OCI-LY7 (cell line): Measurements from ENCODE around the gene KLK7. TPM values are rescaled to one million over a fixed set of nuclear protein-coding genes. Genes with fewer than 3 reads are reported as not detected.

Source experiments
- BruUV-seq: library from RNA; stranded (reverse); fragments of 400-500 nt; replicated peaks from 2 replicates; lab custom pipeline; 2021; lab: Mats Ljungman, UMichigan
- CTCF ChIA-PET: fragments of 300-600 bp; sonication (Branson Sonifier 250); formaldehyde crosslinking; loops from one replicate; lab custom pipeline; 2022; ENCODE audit warnings: antibody characterized with exemption; ENCODE audit not compliant: unreplicated experiment; lab: Charles Lee
- POLR2A ChIA-PET: fragments of 300-600 bp; sonication (Branson Sonifier 250); formaldehyde crosslinking; loops from one replicate; lab custom pipeline; 2022; ENCODE audit warnings: antibody characterized with exemption; lab: Charles Lee
- DNase-seq: peaks from one replicate; pipeline ENCODE4 v3.0.0-alpha.2; 2015; ENCODE audit warnings: low spot score
- H2AFZ ChIP-seq: fragments of 200-600 bp; sonication (generic), shearing (Covaris generic); 2 replicates; pipeline ENCODE4 v1.6.1; 2014; ENCODE audit warnings: mild to moderate bottlenecking, antibody characterized with exemption, low read length, moderate library complexity
- H3K27ac ChIP-seq: fragments of 200-600 bp; sonication (generic); 2 replicates; pipeline ENCODE4 v1.5.1; 2014; ENCODE audit warnings: mixed run types, low read depth, mild to moderate bottlenecking, moderate library complexity, low read length, inconsistent platforms; ENCODE audit not compliant: poor library complexity, severe bottlenecking
- H3K36me3 ChIP-seq: fragments of 200-600 bp; sonication (generic); 2 replicates; pipeline ENCODE4 v1.6.1; 2014; ENCODE audit warnings: mild to moderate bottlenecking, antibody characterized with exemption, low read length, moderate library complexity, mixed read lengths; ENCODE audit not compliant: insufficient read depth
- H3K4me1 ChIP-seq: fragments of 200-600 bp; sonication (generic); 2 replicates; pipeline ENCODE4 v1.5.1; 2014; ENCODE audit warnings: mild to moderate bottlenecking, low read length; ENCODE audit not compliant: insufficient read depth, poor library complexity, severe bottlenecking
- H3K4me2 ChIP-seq: fragments of 200-600 bp; sonication (generic); 2 replicates; pipeline ENCODE4 v1.6.1; 2014; ENCODE audit warnings: mild to moderate bottlenecking, low read length
- H3K4me3 ChIP-seq: fragments of 200-600 bp; sonication (generic); 2 replicates; pipeline ENCODE4 v1.5.1; 2014; ENCODE audit warnings: mild to moderate bottlenecking, low read depth, low read length; ENCODE audit not compliant: poor library complexity, severe bottlenecking
- H3K79me2 ChIP-seq: fragments of 200-600 bp; sonication (generic); 2 replicates; pipeline ENCODE4 v1.6.1; 2016; ENCODE audit warnings: low read depth, mild to moderate bottlenecking, low read length, moderate library complexity, mixed read lengths; ENCODE audit not compliant: insufficient read depth
- H3K9me2 ChIP-seq: fragments of 200-600 bp; sonication (generic); 2 replicates; pipeline ENCODE4 v1.6.1; 2016; ENCODE audit warnings: mild to moderate bottlenecking, low read length, mixed read lengths; ENCODE audit not compliant: insufficient read depth
- H3K9me3 ChIP-seq: fragments of 200-600 bp; sonication (generic); 2 replicates; pipeline ENCODE4 v1.6.1; 2014; ENCODE audit warnings: mild to moderate bottlenecking, mixed run types, low read length, mixed read lengths
- H4K20me1 ChIP-seq: fragments of 200-600 bp; sonication (generic); 2 replicates; pipeline ENCODE4 v1.6.1; 2014; ENCODE audit warnings: mild to moderate bottlenecking, antibody characterized with exemption, low read length, moderate library complexity, mixed read lengths; ENCODE audit not compliant: insufficient read depth
- CTCF ChIP-seq: fragments of 200-600 bp; sonication (generic); conservative IDR thresholded peaks from 2 replicates; pipeline ENCODE4 v1.5.1; 2014; ENCODE audit warnings: mild to moderate bottlenecking, antibody characterized with exemption, low read length, moderate library complexity, mixed read lengths
- EZH2phosphoT487 ChIP-seq: fragments of 200-600 bp; sonication (generic); IDR thresholded peaks from 2 replicates; pipeline ENCODE4 v1.6.1; 2018; ENCODE audit warnings: low read depth, borderline replicate concordance, mild to moderate bottlenecking, mixed run types, antibody characterized with exemption, low read length, moderate library complexity, mixed read lengths
- intact Hi-C: fragments of 100-400 bp; cut with micrococcal nuclease; formaldehyde crosslinking; loops from one replicate; pipeline ENCODE4 v1.10.0; 2022; ENCODE audit not compliant: unreplicated experiment
- total RNA-seq, 2 experiments: library from RNA; depleted of rRNA in 1 of 2; stranded (reverse); fragments of >200 nt in 1 of 2; shearing (Covaris generic) in 1 of 2; gene quantifications; 2 replicates each; pipeline ENCODE4 v1.2.3, GENCODE V29; 2014 to 2022

Gene KLK7
- total RNA-seq, 2 experiments from 2014 or later: not detected

GRCh38 chr19:51012661-51013190, 29.0 kb upstream of the KLK7 start:
- ChIA-PET POLR2A (no interaction called here), CTCF (no interaction called here)
- no peak for TF ChIP-seq CTCF
- no peak for TF ChIP-seq EZH2phosphoT487
- Histone ChIP-seq H2AFZ (no peak overlapping the region), H3K79me2 (no peaks in the 10 kb centered on the region), H3K4me2 (no peak overlapping the region), H3K9me2 (no peaks in the 10 kb centered on the region), H3K4me1 (no peaks in the 10 kb centered on the region), H3K27ac (no peak overlapping the region), H4K20me1 (no peaks in the 10 kb centered on the region), H3K4me3 (no peak overlapping the region), H3K36me3 (no peaks in the 10 kb centered on the region), H3K9me3 (no peaks in the 10 kb centered on the region)
- no TSS peak for BruUV-seq
- no peak for DNase-seq
- intact Hi-C loops: no loop called here

GRCh38 chr19:51010066-51010795, 26.5 kb upstream of the KLK7 start:
- ChIA-PET POLR2A (no interaction called here), CTCF (no interaction called here)
- Histone ChIP-seq H3K79me2 (no peaks in the 10 kb centered on the region), H3K36me3 (no peaks in the 10 kb centered on the region), H3K9me2 (no peaks in the 10 kb centered on the region), H2AFZ (no peak overlapping the region), H4K20me1 (no peaks in the 10 kb centered on the region), H3K27ac (no peak overlapping the region), H3K4me3 (no peak overlapping the region), H3K4me1 (no peaks in the 10 kb centered on the region), H3K4me2 (no peak overlapping the region), H3K9me3 (no peaks in the 10 kb centered on the region)
- no peak for TF ChIP-seq CTCF
- no peak for TF ChIP-seq EZH2phosphoT487
- intact Hi-C loops: no loop called here
- DNase-seq: no peak
- BruUV-seq: no TSS peak
